Astrocyte (in vitro differentiated cells and primary cell): ENCODE results near the gene RALGPS2. TPM values are rescaled to one million over a fixed set of nuclear protein-coding genes. Genes with fewer than 3 reads are reported as not detected.
A peak's percentile ranks its signal among the peaks of the same experiment; 100 is the strongest.

Experiments used
- DNase-seq: peaks from one replicate; pipeline ENCODE4 v3.0.0-alpha.2; 2010; ENCODE audit warnings: low read depth
- FAIRE-seq: peaks from 2 replicates; lab custom pipeline; 2011; peaks lifted over from hg19 to GRCh38; lab: Jason Lieb, UNC
- H2AFZ ChIP-seq: 2 replicates; pipeline ENCODE4 v1.6.0; 2012; ENCODE audit warnings: low read depth, low read length, inconsistent platforms
- H3K27ac ChIP-seq: 2 replicates; pipeline ENCODE4 v1.5.1; 2011; ENCODE audit warnings: low read depth, low read length, inconsistent platforms
- H3K27me3 ChIP-seq: 2 replicates; pipeline ENCODE4 v1.6.0; 2011; ENCODE audit warnings: low read length, inconsistent platforms; ENCODE audit not compliant: insufficient read depth
- H3K36me3 ChIP-seq: 2 replicates; pipeline ENCODE4 v1.5.1; 2011; ENCODE audit warnings: low read length, inconsistent platforms; ENCODE audit not compliant: insufficient read depth
- H3K4me1 ChIP-seq: 2 replicates; pipeline ENCODE4 v1.5.1; 2011; ENCODE audit warnings: low read length, inconsistent platforms; ENCODE audit not compliant: insufficient read depth
- H3K4me2 ChIP-seq: 2 replicates; pipeline ENCODE4 v1.6.0; 2012; ENCODE audit warnings: low read length, inconsistent platforms
- H3K4me3 ChIP-seq: 2 replicates; pipeline ENCODE4 v1.5.1; 2011; ENCODE audit warnings: low read depth, mild to moderate bottlenecking, low read length, inconsistent platforms; ENCODE audit not compliant: insufficient read depth
- H3K79me2 ChIP-seq: 2 replicates; pipeline ENCODE4 v1.6.0; 2012; ENCODE audit warnings: mild to moderate bottlenecking, low read length, inconsistent platforms; ENCODE audit not compliant: insufficient read depth
- H3K9ac ChIP-seq: 2 replicates; pipeline ENCODE4 v1.6.0; 2012; ENCODE audit warnings: mild to moderate bottlenecking, low read length, inconsistent platforms
- H3K9me3 ChIP-seq: 2 replicates; pipeline ENCODE4 v1.5.1; 2012; ENCODE audit warnings: low read depth, mild to moderate bottlenecking, low read length, inconsistent platforms; ENCODE audit not compliant: insufficient read depth
- H4K20me1 ChIP-seq: 2 replicates; pipeline ENCODE4 v1.6.0; 2012; ENCODE audit warnings: low read length, inconsistent platforms; ENCODE audit not compliant: insufficient read depth
- H3K27ac Mint-ChIP-seq: one replicate; pipeline ENCODE4 v1.8.0; 2021; ENCODE audit warnings: mild to moderate bottlenecking, mixed read lengths; ENCODE audit not compliant: unreplicated experiment
- H3K27me3 Mint-ChIP-seq: one replicate; pipeline ENCODE4 v1.8.0; 2021; ENCODE audit warnings: low read depth, mixed read lengths; ENCODE audit not compliant: unreplicated experiment
- H3K36me3 Mint-ChIP-seq: one replicate; pipeline ENCODE4 v1.8.0; 2021; ENCODE audit warnings: low read depth, mixed read lengths; ENCODE audit not compliant: unreplicated experiment
- H3K4me1 Mint-ChIP-seq: one replicate; pipeline ENCODE4 v1.8.0; 2021; ENCODE audit warnings: low read depth, mixed read lengths; ENCODE audit not compliant: unreplicated experiment
- H3K4me3 Mint-ChIP-seq: one replicate; pipeline ENCODE4 v1.8.0; 2021; ENCODE audit warnings: mild to moderate bottlenecking, moderate library complexity, mixed read lengths; ENCODE audit not compliant: unreplicated experiment
- H3K9me3 Mint-ChIP-seq: one replicate; pipeline ENCODE4 v1.8.0; 2021; ENCODE audit warnings: mild to moderate bottlenecking, mixed read lengths; ENCODE audit not compliant: unreplicated experiment
- CTCF ChIP-seq: IDR thresholded peaks from 2 replicates; pipeline ENCODE4 v1.5.1; 2011; ENCODE audit warnings: low read depth, mild to moderate bottlenecking, inconsistent platforms, low read length, moderate library complexity; ENCODE audit not compliant: insufficient read depth
- EZH2 ChIP-seq: IDR thresholded peaks from 2 replicates; pipeline ENCODE4 v1.6.1; 2012; ENCODE audit warnings: mild to moderate bottlenecking, low read length, inconsistent platforms; ENCODE audit not compliant: insufficient read depth
- total RNA-seq: library from RNA; stranded (reverse); gene quantifications from 2 replicates; pipeline ENCODE4 v1.2.1, GENCODE V29; 2021

Gene RALGPS2
- total RNA-seq, 1 donor from 2014 or later = 33.6 TPM

GRCh38 chr1:178808529-178808928 lies 83.5 kb downstream of the RALGPS2 start:
- no peaks in the 10 kb centered on the region for H3K36me3 ChIP-seq
- no peak overlapping the region for H3K4me3 Mint-ChIP-seq
- H3K4me1 Mint-ChIP-seq = no peaks in the 10 kb centered on the region
- peaks cover 2% of the 10 kb centered on the region for H3K36me3 Mint-ChIP-seq
- no peaks in the 10 kb centered on the region for H3K79me2 ChIP-seq
- H2AFZ ChIP-seq = no peak overlapping the region
- no peaks in the 10 kb centered on the region for H3K4me1 ChIP-seq
- TF ChIP-seq CTCF = no peak
- no peak for TF ChIP-seq EZH2
- DNase-seq = no peak
- H3K27me3 ChIP-seq = no peaks in the 10 kb centered on the region
- no peak overlapping the region for H3K27ac ChIP-seq
- no peak overlapping the region for H3K27ac Mint-ChIP-seq
- H4K20me1 ChIP-seq = no peaks in the 10 kb centered on the region
- no peak overlapping the region for H3K4me2 ChIP-seq
- no peaks in the 10 kb centered on the region for H3K9me3 Mint-ChIP-seq
- no peak overlapping the region for H3K4me3 ChIP-seq
- H3K9ac ChIP-seq = no peak overlapping the region
- no peaks in the 10 kb centered on the region for H3K9me3 ChIP-seq
- H3K27me3 Mint-ChIP-seq = no peaks in the 10 kb centered on the region
- FAIRE-seq = no peak

GRCh38 chr1:178810585-178810984 lies 85.5 kb downstream of the RALGPS2 start:
- H3K79me2 ChIP-seq = no peaks in the 10 kb centered on the region
- H3K9ac ChIP-seq = no peak overlapping the region
- H3K4me3 ChIP-seq = no peak overlapping the region
- H3K27me3 ChIP-seq = no peaks in the 10 kb centered on the region
- no peaks in the 10 kb centered on the region for H3K9me3 ChIP-seq
- no peak overlapping the region for H3K27ac ChIP-seq
- no peak overlapping the region for H2AFZ ChIP-seq
- H3K36me3 ChIP-seq = no peaks in the 10 kb centered on the region
- TF ChIP-seq CTCF (no peak), EZH2 (no peak)
- H3K4me1 ChIP-seq = no peaks in the 10 kb centered on the region
- Mint-ChIP-seq H3K9me3 (no peaks in the 10 kb centered on the region), H3K27me3 (no peaks in the 10 kb centered on the region), H3K27ac (no peak overlapping the region), H3K4me1 (no peaks in the 10 kb centered on the region), H3K36me3 (peaks cover 12% of the 10 kb centered on the region), H3K4me3 (no peak overlapping the region)
- FAIRE-seq = no peak
- H3K4me2 ChIP-seq = no peak overlapping the region
- no peak for DNase-seq
- no peaks in the 10 kb centered on the region for H4K20me1 ChIP-seq

DNA sequence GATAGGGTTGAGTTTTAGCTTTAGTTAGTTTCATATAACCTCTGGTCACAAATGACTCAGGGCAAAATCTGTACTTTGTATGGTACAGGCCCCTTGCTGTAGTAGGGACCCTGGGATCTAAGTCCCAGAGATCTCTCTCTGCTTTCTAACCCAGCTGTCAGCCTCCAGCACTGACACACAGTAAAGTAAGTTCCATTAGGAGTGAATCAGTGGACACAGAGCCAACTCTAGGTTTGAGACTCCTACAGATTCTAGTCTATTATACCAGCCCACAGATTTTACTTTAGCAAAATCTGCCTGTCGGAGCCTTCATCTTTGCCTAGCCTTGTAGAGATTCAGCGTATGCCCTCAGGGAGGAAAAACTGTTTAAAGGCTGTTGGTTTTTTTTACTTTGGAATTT lies 93.4 kb downstream of the RALGPS2 start:
- TF ChIP-seq CTCF = no peak
- no peak for TF ChIP-seq EZH2
- H3K27me3 ChIP-seq = no peaks in the 10 kb centered on the region
- no peak overlapping the region for H2AFZ ChIP-seq
- H3K9ac ChIP-seq = no peak overlapping the region
- Mint-ChIP-seq H3K4me3 (no peak overlapping the region), H3K36me3 (peaks cover 11% of the 10 kb centered on the region), H3K4me1 (peaks cover 6% of the 10 kb centered on the region), H3K27me3 (no peaks in the 10 kb centered on the region), H3K27ac (peak overlapping the region; percentile 21), H3K9me3 (no peaks in the 10 kb centered on the region)
- no peaks in the 10 kb centered on the region for H3K36me3 ChIP-seq
- FAIRE-seq (no peak), DNase-seq (peak; percentile 63)
- H3K79me2 ChIP-seq = no peaks in the 10 kb centered on the region
- no peaks in the 10 kb centered on the region for H3K4me1 ChIP-seq
- H3K27ac ChIP-seq = no peak overlapping the region
- no peak overlapping the region for H3K4me2 ChIP-seq
- no peaks in the 10 kb centered on the region for H4K20me1 ChIP-seq
- H3K9me3 ChIP-seq = no peaks in the 10 kb centered on the region
- no peak overlapping the region for H3K4me3 ChIP-seq
